ENCODE data around the gene ENDOG. TPM values are rescaled to one million over a fixed set of nuclear protein-coding genes. Genes with fewer than 3 reads are reported as not detected.
A peak's percentile ranks its signal among the peaks of the same experiment; 100 is the strongest.
"Not testable (repeated sequence)": the region's sequence is repeated elsewhere in the genome, so short reads cannot be mapped to it uniquely, and the experiment has no call there.

ENDOG gene
- 31.3 and 33.9 TPM in 2 replicates for total RNA-seq

DNA sequence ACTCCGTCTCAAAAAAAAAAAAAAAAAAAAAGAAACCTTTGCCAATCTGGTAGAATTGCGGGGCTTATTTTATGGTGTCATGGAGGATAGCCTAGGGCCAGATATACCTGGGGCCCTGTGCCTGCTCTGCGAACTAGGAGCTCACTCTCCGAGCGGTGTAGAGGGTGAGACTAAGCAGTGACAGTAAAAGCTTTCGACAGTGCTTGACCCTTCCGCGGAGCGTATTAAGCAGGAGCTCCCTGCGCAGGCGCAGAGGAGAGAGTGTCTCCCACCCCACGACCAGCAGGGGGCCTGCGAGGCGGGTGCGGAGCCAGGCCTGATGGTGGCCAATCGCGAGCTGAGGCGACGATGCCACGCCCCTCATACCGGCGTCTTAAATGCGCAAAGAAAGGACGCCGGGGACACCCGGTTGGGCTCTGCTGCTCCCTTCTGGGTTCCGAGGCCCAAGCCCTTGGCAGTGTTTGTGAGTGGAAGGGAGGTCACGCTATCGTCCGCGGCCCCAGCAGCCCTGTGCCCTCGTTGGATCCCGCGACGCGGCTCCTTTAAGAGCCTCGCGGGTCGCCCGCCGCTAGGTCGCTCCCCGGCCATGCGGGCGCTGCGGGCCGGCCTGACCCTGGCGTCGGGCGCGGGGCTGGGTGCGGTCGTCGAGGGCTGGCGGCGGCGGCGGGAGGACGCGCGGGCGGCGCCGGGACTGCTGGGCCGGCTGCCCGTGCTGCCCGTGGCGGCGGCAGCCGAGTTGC lies at the start of gene ENDOG:
Gene ENDOG, plus strand, starts transcription at position 402 of the 740 bp plus-strand sequence. Its CDS starts 185 bp downstream, at position 587.
- peak; percentile 89 for DNase-seq (ENCODE audit: low read depth)

DNA sequence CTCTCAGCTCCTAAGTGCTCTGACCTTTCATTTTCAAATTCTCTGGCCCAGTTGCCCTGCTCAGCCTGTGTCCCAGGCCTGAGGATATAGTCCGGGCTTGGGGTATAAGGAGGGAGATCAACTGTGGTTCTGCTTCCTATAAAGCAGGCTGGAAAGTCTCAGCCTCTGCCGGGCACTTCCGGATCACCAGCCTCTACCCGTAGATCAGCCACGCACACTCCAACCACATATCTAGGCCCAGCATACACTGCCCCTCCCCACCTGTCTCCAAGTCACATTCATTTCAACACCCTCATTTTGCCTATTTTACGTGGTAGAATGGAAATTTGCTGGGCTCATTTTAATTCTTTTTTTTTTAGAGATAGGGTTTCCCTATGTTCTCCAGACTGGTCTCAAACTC lies 49.7 kb upstream of the ENDOG start:
- no peak for DNase-seq (ENCODE audit: low read depth)

GRCh38 chr9:128770286-128771030 lies 47.8 kb upstream of the ENDOG start:
- DNase-seq (ENCODE audit: low read depth) = no peak

DNA sequence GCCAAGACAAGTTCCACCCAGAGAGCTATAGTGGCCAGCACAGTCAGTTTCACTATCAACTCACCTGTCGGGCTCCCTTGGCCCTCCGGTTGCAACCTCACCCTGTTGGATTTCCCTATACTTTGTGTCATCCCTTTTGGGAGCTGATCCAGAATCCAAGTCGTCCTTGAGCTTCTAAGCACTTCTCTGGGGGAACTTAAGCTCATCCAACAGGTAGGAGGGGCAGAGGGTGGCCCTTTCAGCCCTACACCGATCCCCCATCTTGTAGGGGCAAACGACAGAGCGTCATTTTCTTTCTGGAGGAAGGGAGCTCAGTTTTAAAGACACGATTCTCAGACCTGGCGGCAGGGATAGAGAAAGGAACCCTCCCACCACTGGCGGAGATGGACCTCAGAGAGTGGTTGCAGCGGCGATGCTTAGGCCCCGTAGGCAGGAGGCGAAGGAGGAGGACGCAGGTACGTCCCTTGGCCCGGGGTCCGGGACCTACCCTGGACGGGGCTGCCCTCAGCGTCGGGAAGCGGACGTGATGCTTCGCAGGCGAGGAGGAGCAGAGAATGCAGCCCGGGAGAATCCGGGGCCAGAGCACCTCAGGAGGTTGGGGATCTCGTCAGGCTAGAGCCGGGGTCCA lies 47.1 kb upstream of the ENDOG start:
- no peak for DNase-seq (ENCODE audit: low read depth)

GRCh38 chr9:128771745-128772519 lies 46.4 kb upstream of the ENDOG start, which contains the start of gene ZER1:
ZER1 (minus strand) TSS chr9:128771927; CDS start chr9:128755565, 16,362 bp downstream.
- peak; percentile 48 for DNase-seq (ENCODE audit: low read depth)

DNA sequence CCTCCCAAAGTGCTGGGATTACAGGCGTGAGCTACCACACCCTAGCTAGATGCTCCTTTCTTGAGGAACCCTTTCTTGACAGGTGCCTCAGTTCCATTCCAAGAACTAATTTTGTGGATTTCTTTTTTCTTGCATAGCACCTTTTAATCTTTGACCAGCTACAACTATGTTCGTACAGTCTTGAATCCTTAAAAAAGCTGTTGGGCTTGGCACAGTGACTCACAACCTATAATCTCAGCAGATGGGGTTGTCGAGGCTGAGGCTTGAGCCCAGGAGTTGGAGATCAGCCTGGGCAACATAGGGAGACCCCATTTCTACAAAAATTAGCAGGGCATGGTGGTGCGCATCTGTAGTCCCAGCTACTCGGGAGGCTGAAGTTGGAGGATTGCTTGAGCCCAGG lies 45.3 kb upstream of the ENDOG start:
- no peak for DNase-seq (ENCODE audit: low read depth)

GRCh38 chr9:128774804-128775203 lies 43.5 kb upstream of the ENDOG start:
- no peak for DNase-seq (ENCODE audit: low read depth)

GRCh38 chr9:128780093-128780492 lies 38.2 kb upstream of the ENDOG start:
- not testable (repeated sequence) for DNase-seq (ENCODE audit: low read depth)

GRCh38 chr9:128781187-128782070 lies 36.9 kb upstream of the ENDOG start:
- no peak for DNase-seq (ENCODE audit: low read depth)

GRCh38 chr9:128782669-128783068 lies 35.6 kb upstream of the ENDOG start:
- no peak for DNase-seq (ENCODE audit: low read depth)

DNA sequence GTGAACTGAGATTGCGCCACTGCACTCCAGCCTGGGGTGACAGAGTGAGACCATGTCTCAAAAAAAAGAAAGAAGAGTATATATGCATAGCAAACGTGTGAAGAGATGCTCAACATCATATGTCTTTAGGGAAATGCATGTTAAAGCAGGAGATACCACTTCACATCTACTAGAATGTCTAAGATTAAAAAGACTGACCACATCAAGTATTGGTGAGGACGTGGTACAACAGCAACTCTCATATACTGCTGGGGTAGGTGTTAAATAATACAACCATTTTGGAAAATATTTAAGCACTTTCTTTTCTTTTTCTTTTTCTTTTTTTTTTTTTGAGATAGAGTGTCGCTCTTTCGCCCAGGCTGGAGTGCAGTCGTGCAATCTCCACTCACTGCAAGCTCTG lies 32.9 kb upstream of the ENDOG start:
- no peak for DNase-seq (ENCODE audit: low read depth)

DNA sequence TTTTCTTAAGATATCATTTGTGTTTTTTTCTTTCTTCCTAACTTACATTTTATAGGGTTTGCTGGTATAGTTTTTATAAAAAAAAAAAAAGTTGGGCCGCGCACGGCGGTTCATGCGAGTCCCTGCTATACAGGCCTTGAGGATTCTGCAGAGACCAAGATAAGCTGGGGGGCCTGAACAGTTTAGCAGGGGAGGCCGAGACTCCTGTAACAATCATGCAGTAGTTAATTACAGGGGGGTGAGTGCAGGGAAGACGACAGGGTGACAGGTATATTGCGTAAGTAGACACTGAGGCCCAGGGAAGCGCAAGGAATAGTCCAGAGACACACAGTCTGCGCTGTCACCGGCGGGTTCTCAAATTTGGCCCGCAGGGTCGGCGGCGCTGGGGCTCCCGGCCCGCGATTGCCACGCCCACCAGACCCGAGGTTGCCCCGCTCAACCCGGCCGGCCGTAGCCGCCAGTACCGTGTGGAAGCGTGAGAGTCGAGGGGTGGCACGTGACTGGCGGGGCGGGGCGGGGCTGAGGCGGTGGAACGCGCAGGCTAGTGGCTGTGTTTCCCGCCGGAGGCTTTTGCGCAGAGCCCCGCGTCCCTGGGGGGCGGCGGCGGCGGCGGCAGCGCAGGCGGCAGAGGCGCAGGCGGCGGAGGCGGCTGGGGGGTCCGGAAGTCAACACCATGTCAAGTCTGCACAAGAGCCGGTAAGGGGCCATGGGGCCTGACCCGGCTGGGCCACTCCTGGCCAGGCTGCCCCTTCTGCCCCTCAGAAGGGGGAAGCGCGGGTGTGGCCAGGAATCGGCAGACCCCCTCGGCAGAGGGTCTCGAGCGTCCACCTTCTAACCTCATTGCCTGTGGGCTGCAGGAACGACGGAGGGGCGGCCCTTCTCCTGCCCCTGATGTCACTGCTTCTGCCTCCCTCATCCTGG lies 31.4 kb upstream of the ENDOG start, which contains the start of gene TBC1D13:
Gene TBC1D13, plus strand, starts transcription at position 573 of the 921 bp plus-strand sequence. Its CDS starts 101 bp downstream, at position 674.
- DNase-seq (ENCODE audit: low read depth) = no peak

GRCh38 chr9:128787659-128788058 lies 30.6 kb upstream of the ENDOG start:
- no peak for DNase-seq (ENCODE audit: low read depth)

DNA sequence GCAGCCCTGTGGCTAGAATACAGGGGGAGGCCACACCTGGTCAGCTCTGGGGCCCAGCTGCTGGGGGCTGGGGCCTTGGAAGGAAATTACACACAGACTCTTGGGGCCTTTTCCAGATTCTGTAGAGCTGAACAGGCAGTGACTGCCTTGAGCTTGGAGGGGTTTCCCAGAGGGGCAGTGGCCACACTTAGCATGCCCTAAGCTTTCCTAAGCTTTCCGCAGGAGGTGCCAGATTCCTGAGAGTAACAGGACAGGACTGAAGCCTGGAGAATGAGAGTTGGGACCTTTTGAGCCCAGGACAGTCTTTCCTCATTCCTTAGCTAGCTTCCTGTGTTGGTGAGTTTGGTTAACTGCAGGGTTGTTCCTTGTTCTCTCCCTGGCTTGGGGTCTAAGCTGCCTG lies 29.9 kb upstream of the ENDOG start:
- DNase-seq (ENCODE audit: low read depth) = no peak

GRCh38 chr9:128790536-128790935 lies 27.8 kb upstream of the ENDOG start:
- no peak for DNase-seq (ENCODE audit: low read depth)

GRCh38 chr9:128792134-128792533 lies 26.2 kb upstream of the ENDOG start:
- no peak for DNase-seq (ENCODE audit: low read depth)

DNA sequence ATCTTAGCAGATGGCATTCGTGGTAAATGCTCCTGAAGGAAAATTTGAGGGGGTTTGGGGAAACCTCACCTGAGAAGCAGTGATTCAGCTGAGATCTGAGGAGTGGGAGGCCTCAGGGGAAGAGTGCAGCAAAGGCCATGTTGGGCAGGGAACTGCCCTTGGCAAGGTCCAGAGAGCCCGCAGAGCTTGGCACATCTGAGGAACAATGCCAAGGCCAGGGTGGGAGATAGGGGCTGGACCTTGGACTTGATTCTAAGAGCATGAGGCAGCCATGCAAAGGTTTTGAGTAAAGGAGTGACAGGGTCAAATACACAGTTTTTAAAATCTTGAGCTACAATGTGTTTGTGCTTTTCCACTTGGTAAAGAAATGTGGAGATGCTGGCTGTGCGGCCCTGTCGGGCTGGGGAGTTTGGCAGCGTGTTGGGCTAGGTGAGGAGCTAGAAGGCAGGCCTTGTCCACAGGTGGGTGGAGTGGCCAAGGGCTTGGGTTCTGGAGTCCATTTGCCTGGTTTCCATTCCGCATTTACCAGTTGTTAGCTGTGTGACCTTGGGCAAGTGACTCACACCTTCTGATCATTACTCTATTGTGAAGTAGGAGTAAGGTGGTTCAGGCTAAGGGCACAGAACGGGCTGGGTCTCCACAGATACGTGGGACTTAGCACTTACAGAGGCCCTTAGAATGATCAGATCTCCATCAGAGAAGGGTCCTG lies 25.2 kb upstream of the ENDOG start:
- no peak for DNase-seq (ENCODE audit: low read depth)

- not testable (repeated sequence) for DNase-seq (ENCODE audit: low read depth)
These were observed 23.3 kb upstream of the ENDOG start for GRCh38 chr9:128794961-128795360.

DNA sequence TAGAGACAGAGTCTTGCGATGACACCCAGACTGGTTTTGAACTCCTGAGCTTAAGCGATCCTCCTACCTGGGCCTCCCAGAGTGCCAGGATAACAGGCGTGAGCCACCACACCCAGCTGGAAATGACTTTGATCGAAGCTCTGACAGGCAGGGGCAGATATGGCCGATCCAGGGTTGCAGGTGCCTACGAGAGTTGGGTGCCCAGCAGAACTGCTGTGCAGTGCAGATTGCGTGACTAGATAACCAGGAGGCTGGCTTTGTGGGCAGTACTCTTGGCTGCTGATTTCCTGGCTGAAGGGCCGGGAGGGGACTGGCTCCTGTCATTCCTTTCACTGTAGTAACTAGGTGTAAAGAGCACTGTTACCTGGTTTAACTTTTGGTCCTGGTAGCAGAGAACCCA lies 19.4 kb upstream of the ENDOG start:
- DNase-seq (ENCODE audit: low read depth) = no peak

Measured in renal cortical epithelial cell (primary cell).